HepG2 (cell line): ENCODE results near the gene RPL23. TPM values are rescaled to one million over a fixed set of nuclear protein-coding genes. Genes with fewer than 3 reads are reported as not detected.

ENCODE experiments used
- ETV6 ChIP-seq: sonication (generic); formaldehyde crosslinking; conservative IDR thresholded peaks from 2 replicates; pipeline ENCODE4 v1.4.0; 2020; ENCODE audit warnings: missing genetic modification reagents
- MAFG ChIP-seq: sonication (generic); formaldehyde crosslinking; IDR thresholded peaks from 2 replicates; pipeline ENCODE4 v1.5.1; 2020; ENCODE audit warnings: mild to moderate bottlenecking, missing genetic modification reagents
- MXD4 ChIP-seq: IDR thresholded peaks from 2 replicates; pipeline ENCODE4 v1.6.1; 2016; ENCODE audit warnings: mild to moderate bottlenecking, missing biosample characterization, missing genetic modification reagents
- PAWR ChIP-seq: sonication (generic); formaldehyde crosslinking; IDR thresholded peaks from 2 replicates; pipeline ENCODE4 v1.4.0; 2020; ENCODE audit warnings: missing genetic modification reagents, mild to moderate bottlenecking, borderline replicate concordance
- PHF20 ChIP-seq: sonication (generic); formaldehyde crosslinking; IDR thresholded peaks from 2 replicates; pipeline ENCODE4 v1.5.0; 2020; ENCODE audit warnings: mild to moderate bottlenecking, missing genetic modification reagents
- SMYD3 ChIP-seq: sonication (generic); formaldehyde crosslinking; IDR thresholded peaks from 2 replicates; pipeline ENCODE4 v1.8.1; 2023; ENCODE audit warnings: mild to moderate bottlenecking, missing genetic modification reagents
- ZNF441 ChIP-seq: sonication (generic); formaldehyde crosslinking; IDR thresholded peaks from 2 replicates; pipeline ENCODE4 v1.7.0; 2021; ENCODE audit warnings: missing genetic modification reagents, borderline replicate concordance
- ZNF550 ChIP-seq: sonication (generic); formaldehyde crosslinking; IDR thresholded peaks from 2 replicates; pipeline ENCODE4 v1.4.0; 2020; ENCODE audit warnings: mild to moderate bottlenecking, missing genetic modification reagents, borderline replicate concordance
- ZNF790 ChIP-seq: sonication (generic); formaldehyde crosslinking; IDR thresholded peaks from 2 replicates; pipeline ENCODE4 v1.8.0; 2022; ENCODE audit warnings: missing genetic modification reagents, mild to moderate bottlenecking, borderline replicate concordance
- polyA plus RNA-seq, 8 experiments: library from polyadenylated mRNA; depleted of rRNA in 3 of 8; stranded (reverse) in 7 of 8; unstranded in 1 of 8; fragments of >200 nt; fragmentation: Illumina TruSeq in 4 of 8; extraction: Trizol in 4 of 8; gene quantifications; 2 replicates each; pipeline versions ENCODE4 v1.2.1 to v1.2.3, GENCODE V29; 2011 to 2016; ENCODE audit warnings: low read depth in 4 of 8, missing spikeins in 1 of 8, mixed read lengths in 1 of 8; ENCODE audit not compliant: insufficient read depth in 1 of 8
- total RNA-seq, 5 experiments: library from RNA; depleted of rRNA; stranded (reverse); fragments of >200 nt; fragmentation: Illumina TruSeq; extraction: Trizol; gene quantifications; 2 replicates each; pipeline ENCODE4 v1.2.3, GENCODE V29; 2016; ENCODE audit warnings: low read depth in 1 of 5
- TF ChIP-seq, protein P1 (sequence below): sonication (generic); IDR thresholded peaks from 2 replicates; pipeline ENCODE4 v1.6.1; 2016; ENCODE audit warnings: low read depth, borderline replicate concordance
- TF ChIP-seq, protein P2 (sequence below): sonication (generic); formaldehyde crosslinking; IDR thresholded peaks from 2 replicates; pipeline ENCODE4 v1.5.0; 2020; ENCODE audit warnings: mild to moderate bottlenecking, missing genetic modification reagents, moderate library complexity
- TF ChIP-seq, protein P3 (sequence below): sonication (generic); formaldehyde crosslinking; IDR thresholded peaks from 2 replicates; pipeline ENCODE4 v1.4.0; 2020; ENCODE audit warnings: missing genetic modification reagents, low read depth, mild to moderate bottlenecking, borderline replicate concordance
- TF ChIP-seq, protein P4 (sequence below): sonication (generic); formaldehyde crosslinking; conservative IDR thresholded peaks from 2 replicates; pipeline ENCODE4 v1.4.0; 2020; ENCODE audit warnings: missing genetic modification reagents
- TF ChIP-seq, protein P5 (sequence below): sonication (generic); formaldehyde crosslinking; IDR thresholded peaks from 2 replicates; pipeline ENCODE4 v1.5.0; 2020; ENCODE audit warnings: missing genetic modification reagents
- TF ChIP-seq, protein P6 (sequence below): sonication (generic); formaldehyde crosslinking; IDR thresholded peaks from 2 replicates; pipeline ENCODE4 v1.4.0; 2020; ENCODE audit warnings: missing genetic modification reagents
- TF ChIP-seq, protein P7 (sequence below): sonication (generic); formaldehyde crosslinking; IDR thresholded peaks from 2 replicates; pipeline ENCODE4 v1.4.0; 2020; ENCODE audit warnings: low read depth, mild to moderate bottlenecking, missing genetic modification reagents

Gene RPL23
- total and polyA plus RNA-seq, 2 of the 13 experiments (the other 11 are each of a cell fraction or from before 2014, with no cell fraction given): 2,790 to 4,860 TPM

DNA sequence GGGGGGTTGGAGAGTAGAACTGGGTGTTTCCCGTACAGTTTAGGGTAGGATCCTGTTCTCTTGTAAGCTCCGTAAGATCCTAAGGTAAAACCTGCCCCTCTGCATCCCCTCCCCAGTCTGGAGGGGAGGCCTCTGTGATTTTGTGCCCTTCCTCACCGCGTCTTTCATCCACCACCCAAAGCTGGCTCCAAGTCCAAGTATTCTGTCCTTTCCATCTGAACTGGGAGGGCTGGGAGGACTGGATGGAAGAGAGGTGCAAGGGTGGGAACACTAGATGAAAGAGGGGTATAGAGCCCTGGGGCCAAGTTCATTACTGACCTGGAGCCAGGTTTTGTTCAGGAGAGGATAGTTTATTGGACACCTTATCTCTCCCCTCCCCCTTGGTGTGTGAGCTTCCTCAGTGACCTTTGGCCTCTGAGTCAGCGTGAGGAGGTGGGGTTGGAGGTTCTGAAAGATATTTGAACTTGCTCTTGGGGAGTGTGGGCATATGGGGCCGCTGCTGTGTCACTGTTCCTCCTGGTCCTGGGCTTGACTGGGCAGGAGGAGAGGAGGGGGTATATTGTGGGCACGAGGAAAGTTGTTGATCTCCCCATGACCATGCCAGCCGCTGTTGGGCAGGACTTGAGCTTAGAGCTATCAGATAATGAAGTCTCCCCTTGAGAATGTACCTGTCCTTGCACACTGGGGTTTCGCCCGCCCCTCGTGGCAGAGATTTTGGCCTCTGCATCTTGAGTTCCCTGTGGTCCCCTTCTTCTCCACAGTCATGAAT lies 17.9 kb upstream of the RPL23 start (continued):
- TF ChIP-seq, protein P1, sequence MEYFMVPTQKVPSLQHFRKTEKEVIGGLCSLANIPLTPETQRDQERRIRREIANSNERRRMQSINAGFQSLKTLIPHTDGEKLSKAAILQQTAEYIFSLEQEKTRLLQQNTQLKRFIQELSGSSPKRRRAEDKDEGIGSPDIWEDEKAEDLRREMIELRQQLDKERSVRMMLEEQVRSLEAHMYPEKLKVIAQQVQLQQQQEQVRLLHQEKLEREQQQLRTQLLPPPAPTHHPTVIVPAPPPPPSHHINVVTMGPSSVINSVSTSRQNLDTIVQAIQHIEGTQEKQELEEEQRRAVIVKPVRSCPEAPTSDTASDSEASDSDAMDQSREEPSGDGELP: peak; percentile 44; the same call in 1 of the 2 replicates
- TF ChIP-seq, protein P2, sequence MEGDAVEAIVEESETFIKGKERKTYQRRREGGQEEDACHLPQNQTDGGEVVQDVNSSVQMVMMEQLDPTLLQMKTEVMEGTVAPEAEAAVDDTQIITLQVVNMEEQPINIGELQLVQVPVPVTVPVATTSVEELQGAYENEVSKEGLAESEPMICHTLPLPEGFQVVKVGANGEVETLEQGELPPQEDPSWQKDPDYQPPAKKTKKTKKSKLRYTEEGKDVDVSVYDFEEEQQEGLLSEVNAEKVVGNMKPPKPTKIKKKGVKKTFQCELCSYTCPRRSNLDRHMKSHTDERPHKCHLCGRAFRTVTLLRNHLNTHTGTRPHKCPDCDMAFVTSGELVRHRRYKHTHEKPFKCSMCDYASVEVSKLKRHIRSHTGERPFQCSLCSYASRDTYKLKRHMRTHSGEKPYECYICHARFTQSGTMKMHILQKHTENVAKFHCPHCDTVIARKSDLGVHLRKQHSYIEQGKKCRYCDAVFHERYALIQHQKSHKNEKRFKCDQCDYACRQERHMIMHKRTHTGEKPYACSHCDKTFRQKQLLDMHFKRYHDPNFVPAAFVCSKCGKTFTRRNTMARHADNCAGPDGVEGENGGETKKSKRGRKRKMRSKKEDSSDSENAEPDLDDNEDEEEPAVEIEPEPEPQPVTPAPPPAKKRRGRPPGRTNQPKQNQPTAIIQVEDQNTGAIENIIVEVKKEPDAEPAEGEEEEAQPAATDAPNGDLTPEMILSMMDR (CRISPR knock-in tag): peak; percentile 84
- TF ChIP-seq ZNF550 (CRISPR knock-in tag) (no peak), PAWR (CRISPR knock-in tag) (no peak), ZNF790 (CRISPR knock-in tag) (no peak), MAFG (CRISPR knock-in tag) (peak; percentile 80), ZNF441 (CRISPR knock-in tag) (peak; percentile 38; the same call in 1 of the 2 replicates), ETV6 (CRISPR knock-in tag) (peak; percentile 23; the same call in 1 of the 2 replicates), MXD4 (CRISPR knock-in tag) (no peak; the same call in 1 of the 2 replicates), PHF20 (peak; percentile 42; the same call in 1 of the 2 replicates), SMYD3 (CRISPR knock-in tag) (0 out of 2 replicates have a peak, but pooled peaks have one; percentile 44)
- TF ChIP-seq, protein P3, sequence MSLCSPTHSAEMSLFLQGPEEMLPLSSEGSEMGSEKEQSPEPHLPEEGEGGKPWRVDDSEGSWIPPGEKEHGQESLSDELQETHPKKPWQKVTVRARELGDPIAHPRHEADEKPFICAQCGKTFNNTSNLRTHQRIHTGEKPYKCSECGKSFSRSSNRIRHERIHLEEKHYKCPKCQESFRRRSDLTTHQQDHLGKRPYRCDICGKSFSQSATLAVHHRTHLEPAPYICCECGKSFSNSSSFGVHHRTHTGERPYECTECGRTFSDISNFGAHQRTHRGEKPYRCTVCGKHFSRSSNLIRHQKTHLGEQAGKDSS (CRISPR knock-in tag): peak; percentile 66
- TF ChIP-seq, protein P4, sequence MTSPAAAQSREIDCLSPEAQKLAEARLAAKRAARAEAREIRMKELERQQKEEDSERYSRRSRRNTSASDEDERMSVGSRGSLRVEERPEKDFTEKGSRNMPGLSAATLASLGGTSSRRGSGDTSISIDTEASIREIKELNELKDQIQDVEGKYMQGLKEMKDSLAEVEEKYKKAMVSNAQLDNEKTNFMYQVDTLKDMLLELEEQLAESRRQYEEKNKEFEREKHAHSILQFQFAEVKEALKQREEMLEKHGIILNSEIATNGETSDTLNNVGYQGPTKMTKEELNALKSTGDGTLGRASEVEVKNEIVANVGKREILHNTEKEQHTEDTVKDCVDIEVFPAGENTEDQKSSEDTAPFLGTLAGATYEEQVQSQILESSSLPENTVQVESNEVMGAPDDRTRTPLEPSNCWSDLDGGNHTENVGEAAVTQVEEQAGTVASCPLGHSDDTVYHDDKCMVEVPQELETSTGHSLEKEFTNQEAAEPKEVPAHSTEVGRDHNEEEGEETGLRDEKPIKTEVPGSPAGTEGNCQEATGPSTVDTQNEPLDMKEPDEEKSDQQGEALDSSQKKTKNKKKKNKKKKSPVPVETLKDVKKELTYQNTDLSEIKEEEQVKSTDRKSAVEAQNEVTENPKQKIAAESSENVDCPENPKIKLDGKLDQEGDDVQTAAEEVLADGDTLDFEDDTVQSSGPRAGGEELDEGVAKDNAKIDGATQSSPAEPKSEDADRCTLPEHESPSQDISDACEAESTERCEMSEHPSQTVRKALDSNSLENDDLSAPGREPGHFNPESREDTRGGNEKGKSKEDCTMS: no peak
- TF ChIP-seq, protein P5, sequence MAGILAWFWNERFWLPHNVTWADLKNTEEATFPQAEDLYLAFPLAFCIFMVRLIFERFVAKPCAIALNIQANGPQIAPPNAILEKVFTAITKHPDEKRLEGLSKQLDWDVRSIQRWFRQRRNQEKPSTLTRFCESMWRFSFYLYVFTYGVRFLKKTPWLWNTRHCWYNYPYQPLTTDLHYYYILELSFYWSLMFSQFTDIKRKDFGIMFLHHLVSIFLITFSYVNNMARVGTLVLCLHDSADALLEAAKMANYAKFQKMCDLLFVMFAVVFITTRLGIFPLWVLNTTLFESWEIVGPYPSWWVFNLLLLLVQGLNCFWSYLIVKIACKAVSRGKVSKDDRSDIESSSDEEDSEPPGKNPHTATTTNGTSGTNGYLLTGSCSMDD (CRISPR knock-in tag): no peak
- TF ChIP-seq, protein P6, sequence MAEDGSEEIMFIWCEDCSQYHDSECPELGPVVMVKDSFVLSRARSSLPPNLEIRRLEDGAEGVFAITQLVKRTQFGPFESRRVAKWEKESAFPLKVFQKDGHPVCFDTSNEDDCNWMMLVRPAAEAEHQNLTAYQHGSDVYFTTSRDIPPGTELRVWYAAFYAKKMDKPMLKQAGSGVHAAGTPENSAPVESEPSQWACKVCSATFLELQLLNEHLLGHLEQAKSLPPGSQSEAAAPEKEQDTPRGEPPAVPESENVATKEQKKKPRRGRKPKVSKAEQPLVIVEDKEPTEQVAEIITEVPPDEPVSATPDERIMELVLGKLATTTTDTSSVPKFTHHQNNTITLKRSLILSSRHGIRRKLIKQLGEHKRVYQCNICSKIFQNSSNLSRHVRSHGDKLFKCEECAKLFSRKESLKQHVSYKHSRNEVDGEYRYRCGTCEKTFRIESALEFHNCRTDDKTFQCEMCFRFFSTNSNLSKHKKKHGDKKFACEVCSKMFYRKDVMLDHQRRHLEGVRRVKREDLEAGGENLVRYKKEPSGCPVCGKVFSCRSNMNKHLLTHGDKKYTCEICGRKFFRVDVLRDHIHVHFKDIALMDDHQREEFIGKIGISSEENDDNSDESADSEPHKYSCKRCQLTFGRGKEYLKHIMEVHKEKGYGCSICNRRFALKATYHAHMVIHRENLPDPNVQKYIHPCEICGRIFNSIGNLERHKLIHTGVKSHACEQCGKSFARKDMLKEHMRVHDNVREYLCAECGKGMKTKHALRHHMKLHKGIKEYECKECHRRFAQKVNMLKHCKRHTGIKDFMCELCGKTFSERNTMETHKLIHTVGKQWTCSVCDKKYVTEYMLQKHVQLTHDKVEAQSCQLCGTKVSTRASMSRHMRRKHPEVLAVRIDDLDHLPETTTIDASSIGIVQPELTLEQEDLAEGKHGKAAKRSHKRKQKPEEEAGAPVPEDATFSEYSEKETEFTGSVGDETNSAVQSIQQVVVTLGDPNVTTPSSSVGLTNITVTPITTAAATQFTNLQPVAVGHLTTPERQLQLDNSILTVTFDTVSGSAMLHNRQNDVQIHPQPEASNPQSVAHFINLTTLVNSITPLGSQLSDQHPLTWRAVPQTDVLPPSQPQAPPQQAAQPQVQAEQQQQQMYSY (CRISPR knock-in tag): peak; percentile 59; the same call in 1 of the 2 replicates
- TF ChIP-seq, protein P7, sequence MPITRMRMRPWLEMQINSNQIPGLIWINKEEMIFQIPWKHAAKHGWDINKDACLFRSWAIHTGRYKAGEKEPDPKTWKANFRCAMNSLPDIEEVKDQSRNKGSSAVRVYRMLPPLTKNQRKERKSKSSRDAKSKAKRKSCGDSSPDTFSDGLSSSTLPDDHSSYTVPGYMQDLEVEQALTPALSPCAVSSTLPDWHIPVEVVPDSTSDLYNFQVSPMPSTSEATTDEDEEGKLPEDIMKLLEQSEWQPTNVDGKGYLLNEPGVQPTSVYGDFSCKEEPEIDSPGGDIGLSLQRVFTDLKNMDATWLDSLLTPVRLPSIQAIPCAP (CRISPR knock-in tag): no peak
